Measurements from ENCODE around the gene UBTF.

- no peak for TF ChIP-seq CTCF (IDR thresholded peaks at IDR 0.05)
- no peak for TF ChIP-seq POLR2A (IDR thresholded peaks at IDR 0.05; ENCODE audit: low read length)
- TF ChIP-seq MAFK (IDR thresholded peaks at IDR 0.05; ENCODE audit: partially characterized antibody): no peak
- no peak for TF ChIP-seq MAX (IDR thresholded peaks at IDR 0.05)
- TF ChIP-seq JUN (IDR thresholded peaks at IDR 0.05): no peak
- no peak for TF ChIP-seq NR3C1 (IDR thresholded peaks at IDR 0.05)
- no peak for TF ChIP-seq REST (IDR thresholded peaks at IDR 0.05)
Measured at GRCh38 chr17:44253006-44253405, 33.5 kb upstream of the UBTF start.
